HFFc6 (cell line): Measurements from ENCODE around the gene RIGI. TPM values are rescaled to one million over a fixed set of nuclear protein-coding genes. Genes with fewer than 3 reads are reported as not detected.

Experiments used
- DNase-seq: peaks from one replicate; pipeline ENCODE4 v3.0.0-alpha.2; 2018
- H3K27ac Mint-ChIP-seq: 2 replicates; pipeline ENCODE4 v1.8.0; 2020; ENCODE audit warnings: mild to moderate bottlenecking, mixed read lengths
- H3K27me3 Mint-ChIP-seq: 2 replicates; pipeline ENCODE4 v1.8.0; 2021; ENCODE audit warnings: mild to moderate bottlenecking, moderate library complexity, mixed read lengths; ENCODE audit not compliant: insufficient read depth
- H3K36me3 Mint-ChIP-seq: 2 replicates; pipeline ENCODE4 v1.8.0; 2021; ENCODE audit warnings: low read depth, mixed read lengths
- H3K4me1 Mint-ChIP-seq: 2 replicates; pipeline ENCODE4 v1.8.0; 2020; ENCODE audit warnings: low read depth, mixed read lengths
- H3K4me3 Mint-ChIP-seq: 2 replicates; pipeline ENCODE4 v1.8.0; 2020; ENCODE audit warnings: mild to moderate bottlenecking, moderate library complexity, mixed read lengths
- H3K9me3 Mint-ChIP-seq: 2 replicates; pipeline ENCODE4 v1.8.0; 2020; ENCODE audit warnings: mild to moderate bottlenecking, mixed read lengths
- CTCF ChIP-seq: fragments of 200-600 bp; sonication (generic); IDR thresholded peaks from 2 replicates; pipeline ENCODE4 v1.5.0; 2021; ENCODE audit warnings: antibody characterized with exemption, mild to moderate bottlenecking
- long read RNA-seq: library from polyadenylated mRNA; unstranded; transcript quantifications from one replicate; pipeline ENCODE4 v2.0.0, GENCODE V29; 2019
- total RNA-seq, 6 experiments: library from RNA; stranded (reverse); fragmentation: NEBNext Ultra II Directional; extraction: Animal tissue kit (Norgen Biotek cat#: 25700); gene quantifications; 2 replicates in 1 of 6; 3 replicates in 5 of 6; pipeline ENCODE4 v1.2.3, GENCODE V29; 2021

RIGI gene
- 1 to 10 TPM; 4.8 to 6.0 (median 5.2) TPM for total RNA-seq
- long read RNA-seq, partial matches to known transcripts, result 13 of 16 reads
- long read RNA-seq, other reads (novel, unspliced or antisense), result 3 of 16 reads

GRCh38 chr9:32526041-32526706 is at the start of gene RIGI:
RIGI (minus strand) TSS chr9:32526196; CDS start chr9:32526166, 30 bp downstream.
- peaks cover 40% of the 10 kb centered on the region for H3K4me1 Mint-ChIP-seq
- peak; percentile 88 for DNase-seq
- no peaks in the 10 kb centered on the region for H3K9me3 Mint-ChIP-seq
- no peaks in the 10 kb centered on the region for H3K27me3 Mint-ChIP-seq
- H3K4me3 Mint-ChIP-seq, result peak within 1 kb of the TSS; percentile 93
- peak; percentile 74 for TF ChIP-seq CTCF
- H3K27ac Mint-ChIP-seq, result peak within 1 kb of the TSS; percentile 83
- H3K36me3 Mint-ChIP-seq, result peaks cover 8% of the 10 kb centered on the region

GRCh38 chr9:32574858-32575257 is 48.9 kb upstream of the RIGI start:
- peak; percentile 30 for TF ChIP-seq CTCF
- no peak overlapping the region for H3K27ac Mint-ChIP-seq
- no peaks in the 10 kb centered on the region; the same call in 1 of the 2 replicates for H3K36me3 Mint-ChIP-seq
- H3K9me3 Mint-ChIP-seq, result no peaks in the 10 kb centered on the region
- peaks cover 4% of the 10 kb centered on the region; the same call in 1 of the 2 replicates for H3K27me3 Mint-ChIP-seq
- DNase-seq, result no peak
- H3K4me1 Mint-ChIP-seq, result peaks cover 33% of the 10 kb centered on the region
- no peak overlapping the region for H3K4me3 Mint-ChIP-seq

- Mint-ChIP-seq H3K36me3 (no peaks in the 10 kb centered on the region; the same call in 1 of the 2 replicates), H3K4me3 (peak overlapping the region; percentile 99), H3K27ac (peak overlapping the region; percentile 95; the same call in 1 of the 2 replicates), H3K27me3 (peaks cover 4% of the 10 kb centered on the region; the same call in 1 of the 2 replicates), H3K9me3 (no peaks in the 10 kb centered on the region), H3K4me1 (peaks cover 25% of the 10 kb centered on the region)
- no peak for DNase-seq
- no peak for TF ChIP-seq CTCF
Observed at GRCh38 chr9:32573821-32574220, 47.8 kb upstream of the RIGI start.

GRCh38 chr9:32572900-32573523 is 47.0 kb upstream of the RIGI start, which contains the start of gene NDUFB6:
NDUFB6 (minus strand) TSS chr9:32573159; CDS start chr9:32573060, 99 bp downstream.
- H3K4me3 Mint-ChIP-seq, result peak within 1 kb of the TSS; percentile 99
- H3K4me1 Mint-ChIP-seq, result peaks cover 25% of the 10 kb centered on the region
- H3K27me3 Mint-ChIP-seq, result no peaks in the 10 kb centered on the region; the same call in 1 of the 2 replicates
- no peaks in the 10 kb centered on the region for H3K9me3 Mint-ChIP-seq
- no peaks in the 10 kb centered on the region; the same call in 1 of the 2 replicates for H3K36me3 Mint-ChIP-seq
- peak within 1 kb of the TSS; percentile 95 for H3K27ac Mint-ChIP-seq
- DNase-seq, result peak; percentile 86
- TF ChIP-seq CTCF, result no peak

GRCh38 chr9:32571969-32572899 is 46.2 kb upstream of the RIGI start:
- DNase-seq, result peak; percentile 75
- Mint-ChIP-seq H3K27ac (peak overlapping the region; percentile 95), H3K9me3 (no peaks in the 10 kb centered on the region), H3K36me3 (no peaks in the 10 kb centered on the region; the same call in 1 of the 2 replicates), H3K4me3 (peak overlapping the region; percentile 99), H3K27me3 (no peaks in the 10 kb centered on the region), H3K4me1 (peaks cover 25% of the 10 kb centered on the region)
- TF ChIP-seq CTCF, result peak; percentile 89
